K562 (cell line): ENCODE results near the gene ELOVL2. TPM values are rescaled to one million over a fixed set of nuclear protein-coding genes. Genes with fewer than 3 reads are reported as not detected.

ENCODE experiments used
- ATAC-seq: fragments of 200-7000 bp; cut with Tn5 transposase; 3 replicates; pipeline ENCODE4 v1.9.1; 2020; ENCODE audit warnings: moderate library complexity
- BruUV-seq: library from RNA; stranded (reverse); fragments of 400-500 nt; replicated peaks from 2 replicates; lab custom pipeline; 2021; lab: Mats Ljungman, UMichigan
- CTCF ChIA-PET: fragments of 300-600 bp; formaldehyde crosslinking; extraction: SDS; loops from one replicate; lab custom pipeline; 2021; ENCODE audit warnings: low intra/inter-chr PET ratio; lab: Yijun Ruan, JAX
- POLR2A ChIA-PET: fragments of 300-600, 350-650 bp; sonication (Branson Sonifier 250); formaldehyde crosslinking; extraction: SDS; loops from one replicate; lab custom pipeline; 2021; ENCODE audit warnings: antibody characterized with exemption, inconsistent platforms; lab: Yijun Ruan, JAX
- DNase-seq, 4 experiments: peaks; one replicate each; pipeline versions ENCODE4 v3.0.0 to v3.0.0-alpha.2; 2011 to 2018; ENCODE audit warnings: low spot score in 3 of 4, mixed read lengths in 3 of 4; ENCODE audit errors: extremely low read depth in 1 of 4
- FAIRE-seq: peaks from 2 replicates; lab custom pipeline; 2011; peaks lifted over from hg19 to GRCh38; lab: Jason Lieb, UNC
- H2AFZ ChIP-seq: 2 replicates; pipeline ENCODE4 v1.6.0; 2011; ENCODE audit warnings: low read depth, low read length, control low read depth, inconsistent platforms
- H3K27ac ChIP-seq: fragments of 200-600 bp; 3 replicates; pipeline ENCODE4 v1.8.0; 2011; ENCODE audit warnings: low read depth, mild to moderate bottlenecking, control low read depth, inconsistent platforms, low read length, moderate library complexity, mixed read lengths; ENCODE audit errors: extremely low read depth
- H3K27me3 ChIP-seq, 2 experiments: fragments of 300-600 bp in 1 of 2; 2 replicates in 1 of 2; 3 replicates in 1 of 2; pipeline versions ENCODE4 v1.6.0 to v1.8.0; 2011; ENCODE audit warnings: inconsistent platforms in 2 of 2, low read length in 2 of 2, mild to moderate bottlenecking in 1 of 2, mixed read lengths in 1 of 2, moderate library complexity in 1 of 2; ENCODE audit not compliant: control insufficient read depth in 2 of 2, insufficient read depth in 2 of 2
- H3K36me3 ChIP-seq: fragments of 300-600 bp; 3 replicates; pipeline ENCODE4 v1.8.0; 2011; ENCODE audit warnings: mild to moderate bottlenecking, low read length, inconsistent platforms; ENCODE audit not compliant: control insufficient read depth, insufficient read depth
- H3K4me1 ChIP-seq, 2 experiments: fragments of 200-600 bp in 1 of 2; replicated peaks in 1 of 2; 2 replicates in 1 of 2; 3 replicates in 1 of 2; pipeline versions ENCODE4 v1.5.1 to v1.8.0; 2011; ENCODE audit warnings: inconsistent platforms in 2 of 2, low read length in 2 of 2, mild to moderate bottlenecking in 1 of 2, mixed read lengths in 1 of 2, moderate library complexity in 1 of 2; ENCODE audit not compliant: control insufficient read depth in 2 of 2, insufficient read depth in 2 of 2
- H3K4me2 ChIP-seq: 2 replicates; pipeline ENCODE4 v1.6.1; 2011; ENCODE audit warnings: low read length, control low read depth, inconsistent platforms, mixed read lengths; ENCODE audit not compliant: insufficient read depth
- H3K4me3 ChIP-seq: fragments of 200-600 bp; sonication (generic), shearing (Covaris generic); 2 replicates; pipeline ENCODE4 v1.5.1; 2016; ENCODE audit warnings: control low read depth, inconsistent platforms
- H3K79me2 ChIP-seq: fragments of 200-600 bp; 3 replicates; pipeline ENCODE4 v1.8.0; 2011; ENCODE audit warnings: low read length, inconsistent platforms; ENCODE audit not compliant: control insufficient read depth, insufficient read depth
- H3K9ac ChIP-seq, 2 experiments: 2 replicates each; pipeline versions ENCODE4 v1.6.0 to v1.6.1; 2011; ENCODE audit warnings: low read depth in 2 of 2, low read length in 2 of 2, control low read depth in 1 of 2, inconsistent platforms in 1 of 2, mild to moderate bottlenecking in 1 of 2, mixed read lengths in 1 of 2; ENCODE audit not compliant: insufficient read depth in 1 of 2
- H3K9me1 ChIP-seq: one replicate; pipeline ENCODE4 v1.6.0; 2011; ENCODE audit warnings: inconsistent platforms, mild to moderate bottlenecking, low read length, moderate library complexity; ENCODE audit not compliant: control insufficient read depth, insufficient read depth
- H3K9me3 ChIP-seq: replicated peaks from 2 replicates; pipeline ENCODE4 v1.5.1; 2011; ENCODE audit warnings: low read depth, low read length, inconsistent platforms; ENCODE audit not compliant: control insufficient read depth, insufficient read depth
- H4K20me1 ChIP-seq: replicated peaks from 2 replicates; pipeline ENCODE4 v1.6.1; 2011; ENCODE audit warnings: low read length, inconsistent platforms, mixed read lengths; ENCODE audit not compliant: control insufficient read depth, insufficient read depth
- ATF4 ChIP-seq: fragments of 450-650 bp; formaldehyde crosslinking; IDR thresholded peaks from 2 replicates; pipeline ENCODE4 v1.4.0; 2022; ENCODE audit warnings: mild to moderate bottlenecking, moderate library complexity
- BCOR ChIP-seq: fragments of 450-650 bp; IDR thresholded peaks from 2 replicates; pipeline ENCODE4 v1.6.1; 2016
- GABPB1 ChIP-seq: sonication (generic); formaldehyde crosslinking; IDR thresholded peaks from 2 replicates; pipeline ENCODE4 v1.8.0; 2022; ENCODE audit warnings: mild to moderate bottlenecking, missing genetic modification reagents
- MAZ ChIP-seq, 2 experiments: fragments of 450-650 bp in 1 of 2; sonication (generic) in 1 of 2; formaldehyde crosslinking; IDR thresholded peaks in 1 of 2; conservative IDR thresholded peaks in 1 of 2; 2 replicates each; pipeline versions ENCODE4 v1.4.0 to v1.5.0; 2020; ENCODE audit warnings: mild to moderate bottlenecking in 1 of 2, missing genetic modification reagents in 1 of 2
- MCM3 ChIP-seq: fragments of 450-650 bp; IDR thresholded peaks from 2 replicates; pipeline ENCODE4 v1.6.1; 2016
- MEIS2 ChIP-seq: fragments of 450-650 bp; IDR thresholded peaks from 2 replicates; pipeline ENCODE4 v1.6.1; 2014; ENCODE audit warnings: mild to moderate bottlenecking; ENCODE audit not compliant: partially characterized antibody
- NRF1 ChIP-seq, 2 experiments: fragments of 450-650 bp; IDR thresholded peaks in 1 of 2; conservative IDR thresholded peaks in 1 of 2; 2 replicates each; pipeline ENCODE4 v1.6.1; 2014; ENCODE audit warnings: mild to moderate bottlenecking in 2 of 2
- SRSF3 ChIP-seq: fragments of 200-400 bp; formaldehyde crosslinking; IDR thresholded peaks from 2 replicates; pipeline ENCODE4 v1.6.1; 2016; ENCODE audit warnings: mild to moderate bottlenecking, low read length, moderate library complexity; ENCODE audit not compliant: insufficient read depth
- ZNF280B ChIP-seq: fragments of 250-450 bp; sonication (Bioruptor Pico); IDR thresholded peaks from 2 replicates; pipeline ENCODE4 v1.5.1; 2021; ENCODE audit warnings: mild to moderate bottlenecking
- WGBS: fragments of 100-300 bp; shearing (Covaris generic); methylation state at CpG from one replicate; pipeline ENCODE4 v1.1.6; 2016; ENCODE audit warnings: low coverage, mixed read lengths; ENCODE audit not compliant: insufficient coverage; ENCODE audit errors: missing lambda C conversion rate; 5-methylcytosine and 5-hydroxymethylcytosine counted together
- in situ Hi-C: fragments of 300-500 bp; cut with MboI; formaldehyde crosslinking; loops from 4 replicates; pipeline ENCODE4 v1.15.0; 2018; ENCODE audit warnings: inconsistent platforms, mixed read lengths
- intact Hi-C: fragments of 100-400 bp; cut with micrococcal nuclease; formaldehyde crosslinking; loops from 2 replicates; pipeline ENCODE4 v1.14.2; 2022
- polyA plus RNA-seq, 8 experiments: library from polyadenylated mRNA; depleted of rRNA in 4 of 8; stranded (reverse) in 5 of 8; unstranded in 3 of 8; fragments of >200 nt; fragmentation: Nextera tagmentation in 2 of 8; fragmentation: Illumina TruSeq in 1 of 8; extraction: Ambion mirVana in 2 of 8; extraction: Trizol in 1 of 8; gene quantifications; 2 replicates each; pipeline versions ENCODE4 v1.2.1 to v1.2.3, GENCODE V29; 2011 to 2014; ENCODE audit warnings: inconsistent platforms in 1 of 8, missing spikeins in 1 of 8
- total RNA-seq, 7 experiments: library from RNA; depleted of rRNA in 6 of 7; stranded (reverse); fragments of >200 nt in 6 of 7; fragmentation: Illumina TruSeq in 2 of 7; extraction: Trizol in 2 of 7; gene quantifications; 2 replicates each; pipeline versions ENCODE4 v1.2.1 to v1.2.3, GENCODE V29; 2011 to 2021; ENCODE audit warnings: low replicate concordance in 1 of 7
- TF ChIP-seq, protein P1 (sequence below): fragments of 450-650 bp; IDR thresholded peaks from 2 replicates; pipeline ENCODE4 v1.6.1; 2017; ENCODE audit warnings: antibody characterized with exemption
- TF ChIP-seq, protein P2 (sequence below): fragments of 250-450 bp; sonication (Bioruptor Pico); IDR thresholded peaks from 2 replicates; pipeline ENCODE4 v1.8.0; 2022; ENCODE audit warnings: inconsistent platforms, mild to moderate bottlenecking, moderate library complexity, borderline replicate concordance

ELOVL2 gene
- total and polyA plus RNA-seq, 9 of the 15 experiments (the other 6 are each of a cell fraction or from before 2014, with no cell fraction given) = 0.05 to 0.96 (median 0.31) TPM

DNA sequence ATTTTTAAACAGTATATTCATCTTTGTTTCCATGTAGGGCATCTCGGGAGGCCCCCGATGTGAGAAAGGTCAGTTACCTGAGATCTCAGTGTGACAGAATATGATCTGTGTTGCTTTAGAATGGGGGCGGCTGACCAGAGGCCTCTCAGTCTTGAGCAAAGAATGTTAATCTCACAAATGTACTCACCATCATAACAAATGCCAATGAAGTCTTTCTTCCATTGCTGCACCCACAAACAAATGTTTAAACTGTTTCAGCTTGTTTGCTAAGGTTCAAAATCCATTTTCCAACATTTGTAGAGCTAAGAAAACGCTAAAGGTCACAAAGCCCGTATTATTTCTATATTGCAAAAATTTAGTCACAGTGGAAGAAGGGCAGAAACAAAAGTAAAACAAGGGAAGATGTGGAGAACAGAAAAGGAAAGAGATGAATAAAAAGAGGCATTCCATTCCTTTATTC is 31.8 kb downstream of the ELOVL2 start (continued):
- TF ChIP-seq, protein P1, sequence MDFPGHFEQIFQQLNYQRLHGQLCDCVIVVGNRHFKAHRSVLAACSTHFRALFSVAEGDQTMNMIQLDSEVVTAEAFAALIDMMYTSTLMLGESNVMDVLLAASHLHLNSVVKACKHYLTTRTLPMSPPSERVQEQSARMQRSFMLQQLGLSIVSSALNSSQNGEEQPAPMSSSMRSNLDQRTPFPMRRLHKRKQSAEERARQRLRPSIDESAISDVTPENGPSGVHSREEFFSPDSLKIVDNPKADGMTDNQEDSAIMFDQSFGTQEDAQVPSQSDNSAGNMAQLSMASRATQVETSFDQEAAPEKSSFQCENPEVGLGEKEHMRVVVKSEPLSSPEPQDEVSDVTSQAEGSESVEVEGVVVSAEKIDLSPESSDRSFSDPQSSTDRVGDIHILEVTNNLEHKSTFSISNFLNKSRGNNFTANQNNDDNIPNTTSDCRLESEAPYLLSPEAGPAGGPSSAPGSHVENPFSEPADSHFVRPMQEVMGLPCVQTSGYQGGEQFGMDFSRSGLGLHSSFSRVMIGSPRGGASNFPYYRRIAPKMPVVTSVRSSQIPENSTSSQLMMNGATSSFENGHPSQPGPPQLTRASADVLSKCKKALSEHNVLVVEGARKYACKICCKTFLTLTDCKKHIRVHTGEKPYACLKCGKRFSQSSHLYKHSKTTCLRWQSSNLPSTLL = no peak
- TF ChIP-seq MCM3 = no peak

DNA sequence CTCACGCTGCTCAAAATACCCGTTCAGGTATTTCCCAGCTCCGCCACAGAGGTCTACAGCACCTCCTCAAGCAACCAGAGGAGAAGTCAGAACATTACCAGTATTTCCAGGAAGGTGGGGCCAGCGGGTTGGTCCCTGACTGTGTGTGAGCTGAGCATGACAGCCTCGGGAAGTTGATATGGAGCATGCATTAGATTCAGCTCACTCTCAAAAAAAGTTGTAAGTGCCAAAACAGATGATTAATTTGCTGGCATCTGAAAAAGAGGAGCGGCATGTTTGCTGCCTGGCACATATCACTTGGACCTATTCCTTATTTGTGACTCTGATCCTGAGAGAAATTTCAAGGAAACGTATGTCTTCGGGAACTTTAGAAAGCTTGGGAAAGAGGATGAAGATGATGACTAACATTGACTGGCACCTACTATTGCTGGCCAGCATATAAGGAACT is 32.3 kb downstream of the ELOVL2 start:
- POLR2A ChIA-PET = interaction anchor here (0.6 to 1.5 kb wide), 5 partner anchors 9 to 316 kb away, joined by 3 to 5 read pairs (median 3); no protein-coding TSS in a partner anchor
- in situ Hi-C loops (no loop called here), intact Hi-C loops (no loop called here)
- Histone ChIP-seq H3K79me2 (no peaks in the 10 kb centered on the region), H3K4me3 (no peak overlapping the region), H3K9me3 (no peaks in the 10 kb centered on the region), H3K27me3 (peaks cover 13 to 18% of the 10 kb centered on the region in 2 experiments; a peak in 4 of 5 replicates), H3K36me3 (no peaks in the 10 kb centered on the region), H2AFZ (0 out of 2 replicates have a peak overlapping the region, but pooled peaks have one; percentile 26), H3K4me2 (no peak overlapping the region), H3K4me1 (peaks cover 0 to 5% of the 10 kb centered on the region in 2 experiments; a peak in 2 of 5 replicates), H3K9me1 (no peaks in the 10 kb centered on the region), H4K20me1 (no peaks in the 10 kb centered on the region), H3K27ac (no peak overlapping the region), H3K9ac (no peak overlapping the region)
- ATAC-seq (peak; percentile 94), DNase-seq (peak in 3 of 4 experiments; percentile 22 to 58 (median 53)), FAIRE-seq (peak; percentile 56)
- WGBS = 6% methylated on average over 8 of the region's 8 CpGs
- CTCF ChIA-PET = no interaction called here
- no TSS peak for BruUV-seq
- TF ChIP-seq GABPB1 (CRISPR knock-in tag) (no peak), ZNF280B (CRISPR knock-in tag) (no peak), MAZ (CRISPR knock-in tag; conservative IDR thresholded peaks at IDR 0.05 in 1 of 2, IDR thresholded peaks at IDR 0.05 in 1 of 2) (no peak), SRSF3 (no peak), NRF1 (conservative IDR thresholded peaks at IDR 0.05 in 1 of 2, IDR thresholded peaks at IDR 0.05 in 1 of 2) (peak; percentile 46 to 55; a peak in 3 of 4 replicates), BCOR (no peak), MEIS2 (peak; percentile 12), ATF4 (CRISPR knock-in tag) (no peak)
- TF ChIP-seq, protein P2, sequence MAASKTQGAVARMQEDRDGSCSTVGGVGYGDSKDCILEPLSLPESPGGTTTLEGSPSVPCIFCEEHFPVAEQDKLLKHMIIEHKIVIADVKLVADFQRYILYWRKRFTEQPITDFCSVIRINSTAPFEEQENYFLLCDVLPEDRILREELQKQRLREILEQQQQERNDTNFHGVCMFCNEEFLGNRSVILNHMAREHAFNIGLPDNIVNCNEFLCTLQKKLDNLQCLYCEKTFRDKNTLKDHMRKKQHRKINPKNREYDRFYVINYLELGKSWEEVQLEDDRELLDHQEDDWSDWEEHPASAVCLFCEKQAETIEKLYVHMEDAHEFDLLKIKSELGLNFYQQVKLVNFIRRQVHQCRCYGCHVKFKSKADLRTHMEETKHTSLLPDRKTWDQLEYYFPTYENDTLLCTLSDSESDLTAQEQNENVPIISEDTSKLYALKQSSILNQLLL (CRISPR knock-in tag) = no peak
